MM.1S (cell line): ENCODE data around the gene TCAF2.
"Not testable (repeated sequence)": the region's sequence is repeated elsewhere in the genome, so short reads cannot be mapped to it uniquely, and the experiment has no call there.

ENCODE experiments used
- EZH2 ChIP-seq: fragments of 300-600 bp; sonication (generic); optimal IDR thresholded peaks from 2 replicates; pipeline ENCODE3; 2017; ENCODE audit warnings: low read depth, mild to moderate bottlenecking, antibody characterized with exemption, low read length, mixed read lengths
- EZH2phosphoT487 ChIP-seq: fragments of 300-600 bp; sonication (generic); IDR thresholded peaks from 2 replicates; pipeline ENCODE4 v1.6.1; 2018; ENCODE audit warnings: antibody characterized with exemption, low read length
- TF ChIP-seq, protein P1 (sequence below): fragments of 300-600 bp; sonication (generic); IDR thresholded peaks from 2 replicates; pipeline ENCODE4 v1.5.1; 2016; ENCODE audit warnings: antibody characterized with exemption, low read length, mixed read lengths

- TF ChIP-seq, protein P1, sequence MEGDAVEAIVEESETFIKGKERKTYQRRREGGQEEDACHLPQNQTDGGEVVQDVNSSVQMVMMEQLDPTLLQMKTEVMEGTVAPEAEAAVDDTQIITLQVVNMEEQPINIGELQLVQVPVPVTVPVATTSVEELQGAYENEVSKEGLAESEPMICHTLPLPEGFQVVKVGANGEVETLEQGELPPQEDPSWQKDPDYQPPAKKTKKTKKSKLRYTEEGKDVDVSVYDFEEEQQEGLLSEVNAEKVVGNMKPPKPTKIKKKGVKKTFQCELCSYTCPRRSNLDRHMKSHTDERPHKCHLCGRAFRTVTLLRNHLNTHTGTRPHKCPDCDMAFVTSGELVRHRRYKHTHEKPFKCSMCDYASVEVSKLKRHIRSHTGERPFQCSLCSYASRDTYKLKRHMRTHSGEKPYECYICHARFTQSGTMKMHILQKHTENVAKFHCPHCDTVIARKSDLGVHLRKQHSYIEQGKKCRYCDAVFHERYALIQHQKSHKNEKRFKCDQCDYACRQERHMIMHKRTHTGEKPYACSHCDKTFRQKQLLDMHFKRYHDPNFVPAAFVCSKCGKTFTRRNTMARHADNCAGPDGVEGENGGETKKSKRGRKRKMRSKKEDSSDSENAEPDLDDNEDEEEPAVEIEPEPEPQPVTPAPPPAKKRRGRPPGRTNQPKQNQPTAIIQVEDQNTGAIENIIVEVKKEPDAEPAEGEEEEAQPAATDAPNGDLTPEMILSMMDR: not testable (repeated sequence)
- TF ChIP-seq EZH2phosphoT487, EZH2: not testable (repeated sequence)
These were observed 716 bp upstream of the TCAF2 start for GRCh38 chr7:143620058-143620457.
